HepG2 (cell line): ENCODE measurements around the gene RARG. TPM values are rescaled to one million over a fixed set of nuclear protein-coding genes. Genes with fewer than 3 reads are reported as not detected.

ENCODE experiments used
- ATM ChIP-seq: fragments of 450-650 bp; IDR thresholded peaks from 2 replicates; pipeline ENCODE4 v1.7.1; 2017; ENCODE audit warnings: mild to moderate bottlenecking, borderline replicate concordance
- CHD2 ChIP-seq: IDR thresholded peaks from 2 replicates; pipeline ENCODE4 v1.6.1; 2011; ENCODE audit warnings: low read depth, low read length, improper control_type of control experiment
- DR1 ChIP-seq: sonication (generic); formaldehyde crosslinking; IDR thresholded peaks from 2 replicates; pipeline ENCODE4 v1.8.0; 2021; ENCODE audit warnings: mild to moderate bottlenecking, missing genetic modification reagents, inconsistent platforms
- RBFOX2 ChIP-seq: fragments of 200-400 bp; formaldehyde crosslinking; IDR thresholded peaks from 2 replicates; pipeline ENCODE4 v1.6.1; 2017; ENCODE audit warnings: low read depth, mild to moderate bottlenecking, low read length
- TOE1 ChIP-seq: sonication (generic); formaldehyde crosslinking; IDR thresholded peaks from 2 replicates; pipeline ENCODE4 v1.4.0; 2020; ENCODE audit warnings: mild to moderate bottlenecking, missing genetic modification reagents
- ZBTB1 ChIP-seq: sonication (generic); formaldehyde crosslinking; IDR thresholded peaks from 2 replicates; pipeline ENCODE4 v1.4.0; 2020; ENCODE audit warnings: missing genetic modification reagents, borderline replicate concordance
- ZFP36L1 ChIP-seq: sonication (generic); formaldehyde crosslinking; IDR thresholded peaks from 2 replicates; pipeline ENCODE4 v1.8.0; 2022; ENCODE audit warnings: mild to moderate bottlenecking, missing genetic modification reagents, moderate library complexity
- ZNF136 ChIP-seq: sonication (generic); formaldehyde crosslinking; IDR thresholded peaks from 2 replicates; pipeline ENCODE4 v1.8.1; 2022; ENCODE audit warnings: low read depth, mild to moderate bottlenecking, moderate library complexity, missing genetic modification reagents
- ZNF224 ChIP-seq: sonication (generic); formaldehyde crosslinking; IDR thresholded peaks from 2 replicates; pipeline ENCODE4 v1.5.0; 2020; ENCODE audit warnings: mild to moderate bottlenecking, missing genetic modification reagents
- ZNF30 ChIP-seq: sonication (generic); formaldehyde crosslinking; IDR thresholded peaks from 2 replicates; pipeline ENCODE4 v1.5.0; 2020; ENCODE audit warnings: mild to moderate bottlenecking, missing genetic modification reagents
- ZNF367 ChIP-seq: sonication (generic); formaldehyde crosslinking; IDR thresholded peaks from 2 replicates; pipeline ENCODE4 v1.4.0; 2020; ENCODE audit warnings: missing genetic modification reagents, borderline replicate concordance
- polyA plus RNA-seq, 8 experiments: library from polyadenylated mRNA; depleted of rRNA in 3 of 8; stranded (reverse) in 7 of 8; unstranded in 1 of 8; fragments of >200 nt; fragmentation: Illumina TruSeq in 4 of 8; extraction: Trizol in 4 of 8; gene quantifications; 2 replicates each; pipeline versions ENCODE4 v1.2.1 to v1.2.3, GENCODE V29; 2011 to 2016; ENCODE audit warnings: low read depth in 4 of 8, missing spikeins in 1 of 8, mixed read lengths in 1 of 8; ENCODE audit not compliant: insufficient read depth in 1 of 8
- total RNA-seq, 5 experiments: library from RNA; depleted of rRNA; stranded (reverse); fragments of >200 nt; fragmentation: Illumina TruSeq; extraction: Trizol; gene quantifications; 2 replicates each; pipeline ENCODE4 v1.2.3, GENCODE V29; 2016; ENCODE audit warnings: low read depth in 1 of 5
- TF ChIP-seq, protein P1 (sequence below): sonication (generic); formaldehyde crosslinking; IDR thresholded peaks from 2 replicates; pipeline ENCODE4 v1.4.0; 2020; ENCODE audit warnings: missing genetic modification reagents
- TF ChIP-seq, protein P2 (sequence below): sonication (generic); formaldehyde crosslinking; IDR thresholded peaks from 2 replicates; pipeline ENCODE4 v1.4.0; 2020; ENCODE audit warnings: missing genetic modification reagents, mild to moderate bottlenecking, borderline replicate concordance
- TF ChIP-seq, protein P3 (sequence below), 2 experiments: sonication (generic) in 1 of 2; formaldehyde crosslinking in 1 of 2; IDR thresholded peaks; 2 replicates each; pipeline versions ENCODE4 v1.5.1 to v1.6.1; 2011 to 2020; ENCODE audit warnings: borderline replicate concordance in 1 of 2, low read depth in 1 of 2, low read length in 1 of 2, mild to moderate bottlenecking in 1 of 2, missing genetic modification reagents in 1 of 2, moderate library complexity in 1 of 2
- TF ChIP-seq, protein P4 (sequence below): IDR thresholded peaks from 2 replicates; pipeline ENCODE4 v1.6.1; 2016; ENCODE audit warnings: low read depth, control low read depth
- TF ChIP-seq, protein P5 (sequence below): sonication (generic); formaldehyde crosslinking; IDR thresholded peaks from 2 replicates; pipeline ENCODE4 v1.8.0; 2022; ENCODE audit warnings: missing genetic modification reagents, mild to moderate bottlenecking, inconsistent platforms, borderline replicate concordance

Gene RARG
- total and polyA plus RNA-seq, 2 of the 13 experiments (the other 11 are each of a cell fraction or from before 2014, with no cell fraction given) = 0.77 to 1.5 TPM

DNA sequence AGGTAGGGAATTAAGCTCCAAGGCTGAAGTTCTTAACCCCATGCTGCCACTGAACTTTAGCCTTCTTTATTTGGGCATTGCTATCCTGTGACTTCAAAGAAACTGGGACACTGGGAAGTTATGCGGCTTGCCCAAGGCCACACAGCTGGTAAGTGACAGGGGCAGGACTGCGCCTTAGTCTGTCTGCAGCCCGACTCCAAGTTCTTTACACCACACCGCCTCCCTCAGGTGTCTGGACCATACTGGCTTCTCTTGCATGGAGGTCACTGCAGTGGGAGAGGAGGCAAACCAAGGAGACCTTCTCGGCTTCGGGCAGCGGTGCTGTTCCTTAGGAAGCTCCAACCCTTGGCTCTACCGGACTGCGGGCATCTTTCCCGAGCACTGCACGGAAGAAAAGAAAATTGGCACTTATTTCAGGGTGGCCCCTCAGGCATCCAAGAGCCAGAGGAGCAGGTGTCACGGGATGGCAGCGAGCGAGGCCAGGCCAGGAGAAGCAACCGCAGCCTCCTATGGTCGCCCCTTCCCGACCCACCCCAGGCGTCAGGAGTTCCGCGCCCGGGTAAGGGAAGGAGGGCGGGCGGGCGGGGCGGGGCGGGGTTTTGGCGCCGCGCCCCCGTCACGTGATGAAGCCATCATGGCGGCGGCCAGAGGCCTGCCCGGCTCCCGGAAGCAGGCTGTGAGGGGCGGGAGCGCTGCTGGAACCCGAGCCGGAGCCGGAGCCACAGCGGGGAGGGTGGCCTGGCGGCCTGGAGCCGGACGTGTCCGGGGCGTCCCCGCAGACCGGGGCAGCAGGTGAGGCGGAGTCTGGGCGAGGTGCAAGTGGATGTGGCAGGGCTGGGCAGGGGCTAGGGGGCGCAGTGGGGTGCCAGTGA is 19.7 kb upstream of the RARG start (continued):
- TF ChIP-seq TOE1 (no peak), RBFOX2 (peak; percentile 84), ZNF367 (no peak), ATM (no peak), ZNF224 (CRISPR knock-in tag) (no peak), CHD2 (no peak), DR1 (CRISPR knock-in tag) (no peak), ZNF136 (CRISPR knock-in tag) (peak; percentile 38; the same call in 1 of the 2 replicates), ZNF30 (no peak), ZFP36L1 (CRISPR knock-in tag) (0 out of 2 replicates have a peak, but pooled peaks have one; percentile 50), ZBTB1 (CRISPR knock-in tag) (no peak)
- TF ChIP-seq, protein P1, sequence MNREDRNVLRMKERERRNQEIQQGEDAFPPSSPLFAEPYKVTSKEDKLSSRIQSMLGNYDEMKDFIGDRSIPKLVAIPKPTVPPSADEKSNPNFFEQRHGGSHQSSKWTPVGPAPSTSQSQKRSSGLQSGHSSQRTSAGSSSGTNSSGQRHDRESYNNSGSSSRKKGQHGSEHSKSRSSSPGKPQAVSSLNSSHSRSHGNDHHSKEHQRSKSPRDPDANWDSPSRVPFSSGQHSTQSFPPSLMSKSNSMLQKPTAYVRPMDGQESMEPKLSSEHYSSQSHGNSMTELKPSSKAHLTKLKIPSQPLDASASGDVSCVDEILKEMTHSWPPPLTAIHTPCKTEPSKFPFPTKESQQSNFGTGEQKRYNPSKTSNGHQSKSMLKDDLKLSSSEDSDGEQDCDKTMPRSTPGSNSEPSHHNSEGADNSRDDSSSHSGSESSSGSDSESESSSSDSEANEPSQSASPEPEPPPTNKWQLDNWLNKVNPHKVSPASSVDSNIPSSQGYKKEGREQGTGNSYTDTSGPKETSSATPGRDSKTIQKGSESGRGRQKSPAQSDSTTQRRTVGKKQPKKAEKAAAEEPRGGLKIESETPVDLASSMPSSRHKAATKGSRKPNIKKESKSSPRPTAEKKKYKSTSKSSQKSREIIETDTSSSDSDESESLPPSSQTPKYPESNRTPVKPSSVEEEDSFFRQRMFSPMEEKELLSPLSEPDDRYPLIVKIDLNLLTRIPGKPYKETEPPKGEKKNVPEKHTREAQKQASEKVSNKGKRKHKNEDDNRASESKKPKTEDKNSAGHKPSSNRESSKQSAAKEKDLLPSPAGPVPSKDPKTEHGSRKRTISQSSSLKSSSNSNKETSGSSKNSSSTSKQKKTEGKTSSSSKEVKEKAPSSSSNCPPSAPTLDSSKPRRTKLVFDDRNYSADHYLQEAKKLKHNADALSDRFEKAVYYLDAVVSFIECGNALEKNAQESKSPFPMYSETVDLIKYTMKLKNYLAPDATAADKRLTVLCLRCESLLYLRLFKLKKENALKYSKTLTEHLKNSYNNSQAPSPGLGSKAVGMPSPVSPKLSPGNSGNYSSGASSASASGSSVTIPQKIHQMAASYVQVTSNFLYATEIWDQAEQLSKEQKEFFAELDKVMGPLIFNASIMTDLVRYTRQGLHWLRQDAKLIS (CRISPR knock-in tag) = 0 out of 2 replicates have a peak, but pooled peaks have one; percentile 32
- TF ChIP-seq, protein P2, sequence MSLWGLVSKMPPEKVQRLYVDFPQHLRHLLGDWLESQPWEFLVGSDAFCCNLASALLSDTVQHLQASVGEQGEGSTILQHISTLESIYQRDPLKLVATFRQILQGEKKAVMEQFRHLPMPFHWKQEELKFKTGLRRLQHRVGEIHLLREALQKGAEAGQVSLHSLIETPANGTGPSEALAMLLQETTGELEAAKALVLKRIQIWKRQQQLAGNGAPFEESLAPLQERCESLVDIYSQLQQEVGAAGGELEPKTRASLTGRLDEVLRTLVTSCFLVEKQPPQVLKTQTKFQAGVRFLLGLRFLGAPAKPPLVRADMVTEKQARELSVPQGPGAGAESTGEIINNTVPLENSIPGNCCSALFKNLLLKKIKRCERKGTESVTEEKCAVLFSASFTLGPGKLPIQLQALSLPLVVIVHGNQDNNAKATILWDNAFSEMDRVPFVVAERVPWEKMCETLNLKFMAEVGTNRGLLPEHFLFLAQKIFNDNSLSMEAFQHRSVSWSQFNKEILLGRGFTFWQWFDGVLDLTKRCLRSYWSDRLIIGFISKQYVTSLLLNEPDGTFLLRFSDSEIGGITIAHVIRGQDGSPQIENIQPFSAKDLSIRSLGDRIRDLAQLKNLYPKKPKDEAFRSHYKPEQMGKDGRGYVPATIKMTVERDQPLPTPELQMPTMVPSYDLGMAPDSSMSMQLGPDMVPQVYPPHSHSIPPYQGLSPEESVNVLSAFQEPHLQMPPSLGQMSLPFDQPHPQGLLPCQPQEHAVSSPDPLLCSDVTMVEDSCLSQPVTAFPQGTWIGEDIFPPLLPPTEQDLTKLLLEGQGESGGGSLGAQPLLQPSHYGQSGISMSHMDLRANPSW (CRISPR knock-in tag) = no peak
- TF ChIP-seq, protein P3, sequence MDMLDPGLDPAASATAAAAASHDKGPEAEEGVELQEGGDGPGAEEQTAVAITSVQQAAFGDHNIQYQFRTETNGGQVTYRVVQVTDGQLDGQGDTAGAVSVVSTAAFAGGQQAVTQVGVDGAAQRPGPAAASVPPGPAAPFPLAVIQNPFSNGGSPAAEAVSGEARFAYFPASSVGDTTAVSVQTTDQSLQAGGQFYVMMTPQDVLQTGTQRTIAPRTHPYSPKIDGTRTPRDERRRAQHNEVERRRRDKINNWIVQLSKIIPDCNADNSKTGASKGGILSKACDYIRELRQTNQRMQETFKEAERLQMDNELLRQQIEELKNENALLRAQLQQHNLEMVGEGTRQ (IDR thresholded peaks at IDR 0.05; ENCODE audit: low read depth, low read length) = peak; percentile 68; the same call in 1 of the 2 replicates
- TF ChIP-seq, protein P3 (CRISPR knock-in tag; IDR thresholded peaks at IDR 0.05; ENCODE audit: borderline replicate concordance) = peak; percentile 71; the same call in 1 of the 2 replicates
- TF ChIP-seq, protein P4, sequence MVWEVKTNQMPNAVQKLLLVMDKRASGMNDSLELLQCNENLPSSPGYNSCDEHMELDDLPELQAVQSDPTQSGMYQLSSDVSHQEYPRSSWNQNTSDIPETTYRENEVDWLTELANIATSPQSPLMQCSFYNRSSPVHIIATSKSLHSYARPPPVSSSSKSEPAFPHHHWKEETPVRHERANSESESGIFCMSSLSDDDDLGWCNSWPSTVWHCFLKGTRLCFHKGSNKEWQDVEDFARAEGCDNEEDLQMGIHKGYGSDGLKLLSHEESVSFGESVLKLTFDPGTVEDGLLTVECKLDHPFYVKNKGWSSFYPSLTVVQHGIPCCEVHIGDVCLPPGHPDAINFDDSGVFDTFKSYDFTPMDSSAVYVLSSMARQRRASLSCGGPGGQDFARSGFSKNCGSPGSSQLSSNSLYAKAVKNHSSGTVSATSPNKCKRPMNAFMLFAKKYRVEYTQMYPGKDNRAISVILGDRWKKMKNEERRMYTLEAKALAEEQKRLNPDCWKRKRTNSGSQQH (CRISPR knock-in tag) = no peak
- TF ChIP-seq, protein P5, sequence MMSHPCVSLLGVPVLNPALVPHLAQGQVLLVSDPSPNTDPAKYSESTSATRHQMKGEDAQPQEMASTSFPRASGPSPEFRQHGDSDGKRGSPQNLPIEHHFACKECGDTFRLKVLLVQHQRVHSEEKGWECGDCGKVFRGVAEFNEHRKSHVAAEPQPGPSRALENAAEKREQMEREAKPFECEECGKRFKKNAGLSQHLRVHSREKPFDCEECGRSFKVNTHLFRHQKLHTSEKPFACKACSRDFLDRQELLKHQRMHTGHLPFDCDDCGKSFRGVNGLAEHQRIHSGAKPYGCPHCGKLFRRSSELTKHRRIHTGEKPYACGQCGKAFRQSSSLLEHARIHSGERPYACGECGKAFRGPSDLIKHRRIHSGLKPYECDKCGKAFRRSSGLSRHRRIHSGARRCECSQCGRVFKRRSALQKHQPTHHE (CRISPR knock-in tag) = peak; percentile 76; the same call in 1 of the 2 replicates
